ENCODE measurements around the gene PRKN. TPM values are rescaled to one million over a fixed set of nuclear protein-coding genes. Genes with fewer than 3 reads are reported as not detected.

PRKN gene
- total RNA-seq, 1 experiment from 2014 or later: not detected

- no peaks in the 10 kb centered on the region for H3K36me3 ChIP-seq (ENCODE audit: low read depth)
- H3K4me1 ChIP-seq (replicated peaks; ENCODE audit: insufficient read depth): no peaks in the 10 kb centered on the region
- no peaks in the 10 kb centered on the region for H3K79me2 ChIP-seq (ENCODE audit: low read depth)
- no peak overlapping the region for H3K4me2 ChIP-seq
- no peak overlapping the region for H3K4me3 ChIP-seq
- H3K9me3 ChIP-seq (ENCODE audit: insufficient read depth, low read depth): no peaks in the 10 kb centered on the region
- H4K20me1 ChIP-seq (ENCODE audit: insufficient read depth): no peaks in the 10 kb centered on the region
- no peaks in the 10 kb centered on the region for H3K9me2 ChIP-seq (ENCODE audit: insufficient read depth)
- no peak for DNase-seq
- no peaks in the 10 kb centered on the region for H3K27me3 ChIP-seq (ENCODE audit: insufficient read depth, low read depth)
- ChIA-PET POLR2A (ENCODE audit: unreplicated experiment) (no interaction called here), CTCF (no interaction called here)
- H2AFZ ChIP-seq: no peak overlapping the region
- H3F3A ChIP-seq (ENCODE audit: insufficient read depth, low read depth): no peaks in the 10 kb centered on the region
- BruUV-seq (replicated peaks): no TSS peak
- H3K27ac ChIP-seq: no peak overlapping the region
- TF ChIP-seq EZH2 (IDR thresholded peaks at IDR 0.05; ENCODE audit: low read depth): no peak
- no peak for TF ChIP-seq CTCF (conservative IDR thresholded peaks at IDR 0.05)
- intact Hi-C loops (cut with micrococcal nuclease; ENCODE audit: unreplicated experiment): no loop called here
Measured at GRCh38 chr6:162271922-162272321, 455.6 kb downstream of the PRKN start.

GRCh38 chr6:162270966-162271365, 456.6 kb downstream of the PRKN start:
- no peaks in the 10 kb centered on the region for H3K9me3 ChIP-seq (ENCODE audit: insufficient read depth, low read depth)
- intact Hi-C loops (cut with micrococcal nuclease; ENCODE audit: unreplicated experiment): no loop called here
- H3K4me2 ChIP-seq: no peak overlapping the region
- H4K20me1 ChIP-seq (ENCODE audit: insufficient read depth): no peaks in the 10 kb centered on the region
- DNase-seq: no peak
- TF ChIP-seq EZH2 (IDR thresholded peaks at IDR 0.05; ENCODE audit: low read depth) (no peak), CTCF (conservative IDR thresholded peaks at IDR 0.05) (no peak)
- CTCF ChIA-PET: no interaction called here
- no TSS peak for BruUV-seq (replicated peaks)
- H2AFZ ChIP-seq: no peak overlapping the region
- H3K9me2 ChIP-seq (ENCODE audit: insufficient read depth): no peaks in the 10 kb centered on the region
- H3K4me3 ChIP-seq: no peak overlapping the region
- no peaks in the 10 kb centered on the region for H3K79me2 ChIP-seq (ENCODE audit: low read depth)
- POLR2A ChIA-PET (ENCODE audit: unreplicated experiment): no interaction called here
- H3K4me1 ChIP-seq (replicated peaks; ENCODE audit: insufficient read depth): no peaks in the 10 kb centered on the region
- no peaks in the 10 kb centered on the region for H3K36me3 ChIP-seq (ENCODE audit: low read depth)
- no peaks in the 10 kb centered on the region for H3K27me3 ChIP-seq (ENCODE audit: insufficient read depth, low read depth)
- H3F3A ChIP-seq (ENCODE audit: insufficient read depth, low read depth): no peaks in the 10 kb centered on the region
- H3K27ac ChIP-seq: no peak overlapping the region

GRCh38 chr6:162267641-162268040, 459.9 kb downstream of the PRKN start:
- H3K4me2 ChIP-seq: no peak overlapping the region
- no peaks in the 10 kb centered on the region for H3K9me3 ChIP-seq (ENCODE audit: insufficient read depth, low read depth)
- no peaks in the 10 kb centered on the region for H4K20me1 ChIP-seq (ENCODE audit: insufficient read depth)
- BruUV-seq (replicated peaks): no TSS peak
- no peak overlapping the region for H3K4me3 ChIP-seq
- H3K27ac ChIP-seq: no peak overlapping the region
- no peak overlapping the region for H2AFZ ChIP-seq
- CTCF ChIA-PET: no interaction called here
- H3K27me3 ChIP-seq (ENCODE audit: insufficient read depth, low read depth): peaks cover 27% of the 10 kb centered on the region
- intact Hi-C loops (cut with micrococcal nuclease; ENCODE audit: unreplicated experiment): no loop called here
- TF ChIP-seq CTCF (conservative IDR thresholded peaks at IDR 0.05) (no peak), EZH2 (IDR thresholded peaks at IDR 0.05; ENCODE audit: low read depth) (no peak)
- H3K79me2 ChIP-seq (ENCODE audit: low read depth): no peaks in the 10 kb centered on the region
- no peaks in the 10 kb centered on the region for H3K36me3 ChIP-seq (ENCODE audit: low read depth)
- H3K9me2 ChIP-seq (ENCODE audit: insufficient read depth): no peaks in the 10 kb centered on the region
- DNase-seq: no peak
- no peaks in the 10 kb centered on the region for H3K4me1 ChIP-seq (replicated peaks; ENCODE audit: insufficient read depth)
- POLR2A ChIA-PET (ENCODE audit: unreplicated experiment): no interaction called here
- H3F3A ChIP-seq (ENCODE audit: insufficient read depth, low read depth): no peaks in the 10 kb centered on the region
